ENCODE results near the gene FAM217A. TPM values are rescaled to one million over a fixed set of nuclear protein-coding genes. Genes with fewer than 3 reads are reported as not detected.

FAM217A gene
- total and polyA plus RNA-seq, 2 of the 13 experiments (the other 11 are each of a cell fraction or from before 2014, with no cell fraction given) = not detected

- TF ChIP-seq CBFB (CRISPR knock-in tag; IDR thresholded peaks at IDR 0.05) (no peak), ZBTB25 (CRISPR knock-in tag; IDR thresholded peaks at IDR 0.05) (peak; percentile 91), ZNF710 (CRISPR knock-in tag; IDR thresholded peaks at IDR 0.05; ENCODE audit: borderline replicate concordance) (peak; percentile 95; the same call in 1 of the 2 replicates), POLR2A (IDR thresholded peaks at IDR 0.05; ENCODE audit: insufficient read depth in 1 of 2, low read depth in 2 of 2, low read length in 2 of 2) (no peak), ZNF766 (CRISPR knock-in tag; IDR thresholded peaks at IDR 0.05; ENCODE audit: borderline replicate concordance) (peak; percentile 30; the same call in 1 of the 2 replicates), ZFP41 (CRISPR knock-in tag; IDR thresholded peaks at IDR 0.05; ENCODE audit: borderline replicate concordance) (no peak), ERF (CRISPR knock-in tag; IDR thresholded peaks at IDR 0.05) (peak; percentile 94), FOXO1 (CRISPR knock-in tag; IDR thresholded peaks at IDR 0.05) (peak; percentile 99), ZHX2 (IDR thresholded peaks at IDR 0.05; ENCODE audit: low read depth) (no peak), ZHX2 (CRISPR knock-in tag; IDR thresholded peaks at IDR 0.05; ENCODE audit: borderline replicate concordance) (no peak), NR2F6 (IDR thresholded peaks at IDR 0.05) (peak; percentile 93), NR2F6 (CRISPR knock-in tag; IDR thresholded peaks at IDR 0.05) (peak; percentile 97), TOPORS (CRISPR knock-in tag; IDR thresholded peaks at IDR 0.05) (peak; percentile 79; the same call in 1 of the 2 replicates), MIXL1 (CRISPR knock-in tag; IDR thresholded peaks at IDR 0.05) (peak; percentile 96), FOXP4 (CRISPR knock-in tag; IDR thresholded peaks at IDR 0.05) (peak; percentile 97)
Observed at GRCh38 chr6:4102687-4103244, 23.8 kb upstream of the FAM217A start (continued).

Measured in HepG2 (cell line).